Adrenal gland (tissue), 12 donors: Measurements from ENCODE around the gene PHLDB3. TPM values are rescaled to one million over a fixed set of nuclear protein-coding genes. Genes with fewer than 3 reads are reported as not detected.

Source experiments
- DNase-seq, 7 donors: peaks; one replicate each; pipeline ENCODE4 v3.0.0-alpha.2; 2019 to 2020
- H3K27ac ChIP-seq, 5 donors: fragments of 200-600 bp; sonication (generic) in 4 of 5; 1 replicate in 3 of 5; 2 replicates in 2 of 5; pipeline versions ENCODE4 v1.5.1 to v1.8.0; 2016 to 2020; ENCODE audit warnings: mild to moderate bottlenecking in 1 of 5
- H3K27me3 ChIP-seq: fragments of 200-600 bp; 2 replicates; pipeline ENCODE4 v1.8.0; 2021
- H3K36me3 ChIP-seq, 2 donors: fragments of 200-600 bp; replicated peaks in 1 of 2; 1 replicate in 1 of 2; 2 replicates in 1 of 2; pipeline versions ENCODE4 v1.5.1 to v1.8.0; 2018 to 2022
- H3K4me1 ChIP-seq, 2 donors: fragments of 200-600 bp; replicated peaks in 1 of 2; 1 replicate in 1 of 2; 2 replicates in 1 of 2; pipeline versions ENCODE4 v1.5.1 to v1.8.0; 2018 to 2021
- H3K4me3 ChIP-seq, 4 donors: fragments of 200-600 bp; sonication (generic) in 3 of 4; one replicate each; pipeline ENCODE4 v1.5.1; 2016 to 2018
- H3K9me3 ChIP-seq, 3 donors: fragments of 200-600 bp; sonication (generic) in 1 of 3; replicated peaks in 1 of 3; 1 replicate in 2 of 3; 2 replicates in 1 of 3; pipeline versions ENCODE4 v1.5.1 to v1.8.0; 2016 to 2021
- POLR2A ChIP-seq, 2 donors: fragments of 450-650 bp; IDR thresholded peaks; one replicate each; pipeline ENCODE4 v1.6.1; 2017; ENCODE audit warnings: antibody characterized with exemption in 2 of 2, mild to moderate bottlenecking in 2 of 2, moderate library complexity in 1 of 2
- WGBS, 4 donors: extraction: QIAGEN DNeasy Blood & Tissue Kit in 2 of 4; methylation state at CpG; one replicate each; pipeline versions ENCODE4 v1.1.5 to v1.1.7; 2013 to 2017; 5-methylcytosine and 5-hydroxymethylcytosine counted together
- intact Hi-C, 2 donors: fragments of 100-400 bp; cut with DNase I; formaldehyde crosslinking; loops; one replicate each; pipeline versions ENCODE4 v1.14.1 to v1.15.0; 2022 to 2023
- polyA plus RNA-seq, 3 donors: library from polyadenylated mRNA; stranded (reverse); fragments of 200-250 nt in 2 of 3; fragments of 350-450 nt in 1 of 3; fragmentation: Illumina TruSeq in 1 of 3; extraction: RNeasy Lipid Tissue Mini Kit (QIAGEN cat#74804) in 1 of 3; gene quantifications; one replicate each; pipeline ENCODE4 v1.2.3, GENCODE V29; 2013 to 2014
- total RNA-seq, 9 donors: library from RNA; depleted of rRNA in 4 of 9; stranded (reverse); fragments of >200 nt in 4 of 9; fragments of 120-200 nt in 1 of 9; fragmentation: NEBNext Ultra II Directional in 1 of 9; extraction: Animal tissue kit (Norgen Biotek cat#: 25700) in 1 of 9; gene quantifications; one replicate each; pipeline versions ENCODE4 v1.1.0 to v1.2.4, GENCODE V29; 2013 to 2023
- TF ChIP-seq, protein P1 (sequence below), 6 experiments: fragments of 450-650 bp in 4 of 6; fragments of 200-600 bp in 2 of 6; sonication (generic) in 1 of 6; IDR thresholded peaks; 1 replicate in 5 of 6; 2 replicates in 1 of 6; pipeline versions ENCODE4 v1.5.1 to v1.8.0; 2016 to 2021; ENCODE audit warnings: antibody characterized with exemption in 6 of 6, mild to moderate bottlenecking in 2 of 6, moderate library complexity in 1 of 6
- donor health status: healthy with polysubstance abuse.
- donor health status: Bipolar disorder and iron deficiency.
- donor health status: DM: yes; HTN: yes; CAD: no.
- donor health status: DM: no; HTN: no; CAD: no.
- donor health status: DM: no; HTN: no; CAD: no.
- donor health status: DM: yes; HTN: yes; CAD: no.

The PHLDB3 gene
- total and polyA plus RNA-seq, 12 donors, result 1.7 to 54.5 (median 19.5) TPM

DNA sequence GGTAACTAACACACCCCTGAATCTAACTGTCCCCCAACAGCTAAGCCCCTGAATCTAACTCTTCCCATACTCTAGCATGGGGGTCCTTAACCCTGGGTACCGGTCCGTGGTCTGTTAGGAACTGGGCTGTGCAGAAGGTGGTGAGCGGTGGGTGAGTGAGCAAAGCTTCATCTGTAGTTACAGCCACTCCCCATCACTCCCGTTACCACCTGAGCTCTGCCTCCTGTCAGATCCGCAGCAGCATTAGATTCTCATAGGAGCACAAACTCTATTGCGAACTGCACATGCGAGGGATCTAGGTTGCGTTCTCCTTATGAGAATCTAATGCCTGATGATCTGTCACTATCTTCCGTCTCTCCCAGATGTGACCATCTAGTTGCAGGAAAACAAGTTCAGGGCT is 6.2 kb upstream of the PHLDB3 start:
- Histone ChIP-seq H3K4me1 (no peaks in the 10 kb centered on the region), H3K4me3 (no peak overlapping the region), H3K27me3 (no peaks in the 10 kb centered on the region), H3K27ac (no peak overlapping the region), H3K36me3 (peaks cover 0 to 23% of the 10 kb centered on the region in 2 donors), H3K9me3 (no peaks in the 10 kb centered on the region)
- 94 to 97% (median 96%) methylated on average over 9 of the region's 9 CpGs for WGBS, 4 donors
- TF ChIP-seq, protein P1, sequence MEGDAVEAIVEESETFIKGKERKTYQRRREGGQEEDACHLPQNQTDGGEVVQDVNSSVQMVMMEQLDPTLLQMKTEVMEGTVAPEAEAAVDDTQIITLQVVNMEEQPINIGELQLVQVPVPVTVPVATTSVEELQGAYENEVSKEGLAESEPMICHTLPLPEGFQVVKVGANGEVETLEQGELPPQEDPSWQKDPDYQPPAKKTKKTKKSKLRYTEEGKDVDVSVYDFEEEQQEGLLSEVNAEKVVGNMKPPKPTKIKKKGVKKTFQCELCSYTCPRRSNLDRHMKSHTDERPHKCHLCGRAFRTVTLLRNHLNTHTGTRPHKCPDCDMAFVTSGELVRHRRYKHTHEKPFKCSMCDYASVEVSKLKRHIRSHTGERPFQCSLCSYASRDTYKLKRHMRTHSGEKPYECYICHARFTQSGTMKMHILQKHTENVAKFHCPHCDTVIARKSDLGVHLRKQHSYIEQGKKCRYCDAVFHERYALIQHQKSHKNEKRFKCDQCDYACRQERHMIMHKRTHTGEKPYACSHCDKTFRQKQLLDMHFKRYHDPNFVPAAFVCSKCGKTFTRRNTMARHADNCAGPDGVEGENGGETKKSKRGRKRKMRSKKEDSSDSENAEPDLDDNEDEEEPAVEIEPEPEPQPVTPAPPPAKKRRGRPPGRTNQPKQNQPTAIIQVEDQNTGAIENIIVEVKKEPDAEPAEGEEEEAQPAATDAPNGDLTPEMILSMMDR (IDR thresholded peaks at IDR 0.05), result no peak
- TF ChIP-seq POLR2A (IDR thresholded peaks at IDR 0.05), result no peak
- intact Hi-C loops, result loop anchor here in 1 of 2 donors (5.0 kb wide), 1 partner anchor 63 kb away; no protein-coding TSS in a partner anchor
- no peak for DNase-seq

GRCh38 chr19:43507880-43508279 is 3.3 kb upstream of the PHLDB3 start:
- H3K27ac ChIP-seq, result no peak overlapping the region
- no peaks in the 10 kb centered on the region for H3K9me3 ChIP-seq
- intact Hi-C loops, result no loop called here
- H3K36me3 ChIP-seq, result peaks cover 0 to 18% of the 10 kb centered on the region in 2 donors
- H3K4me3 ChIP-seq, result no peak overlapping the region
- DNase-seq, result no peak
- peaks cover 10 to 12% of the 10 kb centered on the region in 2 donors for H3K4me1 ChIP-seq
- WGBS, 4 donors, result 77 to 92% (median 81%) methylated on average over 2 of the region's 2 CpGs; no CpG with 5 or more reads in 1 of the 4 donors
- H3K27me3 ChIP-seq, result no peaks in the 10 kb centered on the region
- TF ChIP-seq, protein P1 (IDR thresholded peaks at IDR 0.05), result no peak
- TF ChIP-seq POLR2A (IDR thresholded peaks at IDR 0.05), result no peak

DNA sequence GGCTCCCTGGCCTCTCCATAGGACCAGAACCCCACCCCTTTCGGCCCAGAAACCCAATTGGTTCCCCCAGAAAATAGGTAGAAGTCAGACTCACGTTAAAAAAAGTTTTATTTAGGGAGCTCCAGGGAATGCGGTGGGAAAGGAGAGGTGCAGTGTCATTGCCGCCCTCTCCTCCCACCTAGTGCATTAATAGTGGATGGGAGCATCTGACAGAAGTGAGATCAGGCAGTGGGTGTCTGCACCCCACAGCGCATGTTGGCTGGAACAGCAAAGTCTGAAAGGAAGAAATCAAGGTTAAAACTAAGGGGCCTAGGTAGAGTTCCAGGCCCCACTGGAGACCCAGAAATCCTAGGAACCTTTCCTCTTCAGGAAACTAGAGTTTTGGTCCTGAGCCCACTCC is 2.1 kb upstream of the PHLDB3 start:
- Histone ChIP-seq H3K36me3 (peaks cover 0 to 18% of the 10 kb centered on the region in 2 donors), H3K9me3 (no peaks in the 10 kb centered on the region), H3K27ac (no peak overlapping the region), H3K4me1 (peaks cover 12 to 23% of the 10 kb centered on the region in 2 donors), H3K4me3 (no peak overlapping the region), H3K27me3 (no peaks in the 10 kb centered on the region)
- TF ChIP-seq, protein P1 (IDR thresholded peaks at IDR 0.05), result no peak
- TF ChIP-seq POLR2A (IDR thresholded peaks at IDR 0.05), result no peak
- intact Hi-C loops, result no loop called here
- no peak for DNase-seq
- WGBS, 4 donors, result 91 to 97% (median 93%) methylated on average over 5 of the region's 5 CpGs

DNA sequence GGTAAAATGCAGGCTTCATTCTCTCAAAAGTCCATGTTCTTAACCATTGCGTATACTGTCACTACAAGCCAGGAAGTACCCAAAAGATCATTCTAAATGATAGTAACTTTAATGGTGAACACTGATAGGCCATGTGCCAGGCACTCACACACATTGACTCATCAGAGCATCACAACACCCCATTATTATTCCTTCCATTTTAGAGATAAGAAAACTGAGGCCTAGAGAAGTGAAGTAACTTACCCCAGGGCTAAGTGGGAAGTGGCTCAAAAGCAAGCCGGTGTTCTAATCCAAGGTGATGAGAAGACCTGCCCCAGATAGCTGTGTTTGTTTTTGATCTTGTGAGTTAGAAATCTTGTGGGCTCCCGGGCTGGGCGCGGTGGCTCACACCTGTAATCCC is 1.4 kb upstream of the PHLDB3 start:
- peaks cover 12 to 24% of the 10 kb centered on the region in 2 donors for H3K4me1 ChIP-seq
- H3K9me3 ChIP-seq, result no peaks in the 10 kb centered on the region
- peaks cover 0 to 15% of the 10 kb centered on the region in 2 donors for H3K36me3 ChIP-seq
- DNase-seq, result no peak
- H3K4me3 ChIP-seq, result no peak overlapping the region
- H3K27me3 ChIP-seq, result no peaks in the 10 kb centered on the region
- TF ChIP-seq, protein P1 (IDR thresholded peaks at IDR 0.05), result no peak
- no peak for TF ChIP-seq POLR2A (IDR thresholded peaks at IDR 0.05)
- intact Hi-C loops, result no loop called here
- H3K27ac ChIP-seq, result no peak overlapping the region
- 95 to 100% (median 97%) methylated on average over 2 to 5 of the region's 5 CpGs for WGBS, 4 donors
